Measurements from ENCODE around the gene RAC3. TPM values are rescaled to one million over a fixed set of nuclear protein-coding genes. Genes with fewer than 3 reads are reported as not detected.

The RAC3 gene
- polyA plus RNA-seq, 6 donors from 2014 or later: not detected

GRCh38 chr17:82083009-82083408 lies 51.5 kb downstream of the RAC3 start:
- Mint-ChIP-seq H3K36me3 (no peaks in the 10 kb centered on the region), H3K9me3 (no peaks in the 10 kb centered on the region), H3K4me1 (no peaks in the 10 kb centered on the region), H3K27ac (no peak overlapping the region), H3K4me3 (no peak overlapping the region), H3K27me3 (no peaks in the 10 kb centered on the region)
- DNase-seq (no peak), ATAC-seq (ENCODE audit: low read depth in 2 of 2) (no peak)

Other genes with a start within 250 kb of the RAC3 start
- not detected for gene GCGR, start 227.5 kb upstream of the RAC3 start, polyA plus RNA-seq (ENCODE audit: low read depth in 6 of 6)
- 100 to 1,000 TPM in 1 of 6 donors, 10 to 100 TPM in 5; 66.2 to 114 (median 77.4) TPM for gene MCRIP1, start 198.4 kb upstream of the RAC3 start, polyA plus RNA-seq (ENCODE audit: low read depth in 6 of 6)
- under 1 TPM in 2 of 6 donors, not detected in 4; 0.18 to 0.64 TPM for gene PPP1R27, start 196.6 kb upstream of the RAC3 start, polyA plus RNA-seq (ENCODE audit: low read depth in 6 of 6)
- 100 to 1,000 TPM; 139 to 192 (median 158) TPM for gene P4HB, start 171.1 kb upstream of the RAC3 start, polyA plus RNA-seq (ENCODE audit: low read depth in 6 of 6)
- 100 to 1,000 TPM in 1 of 6 donors, 10 to 100 TPM in 5; 42.9 to 116 (median 78.3) TPM for gene ARHGDIA, start 160.3 kb upstream of the RAC3 start, polyA plus RNA-seq (ENCODE audit: low read depth in 6 of 6)
- gene ALYREF, start 140.1 kb upstream of the RAC3 start, polyA plus RNA-seq (ENCODE audit: low read depth in 6 of 6): 10 to 100 TPM; 25.5 to 53.9 (median 41.7) TPM
- 100 to 1,000 TPM; 208 to 260 (median 218) TPM for gene ANAPC11, start 140.0 kb upstream of the RAC3 start, polyA plus RNA-seq (ENCODE audit: low read depth in 6 of 6)
- gene NPB, start 129.4 kb upstream of the RAC3 start, polyA plus RNA-seq (ENCODE audit: low read depth in 6 of 6): under 1 TPM in 1 of 6 donors, not detected in 5; 0.24 TPM
- gene PCYT2, start 120.3 kb upstream of the RAC3 start, polyA plus RNA-seq (ENCODE audit: low read depth in 6 of 6): 10 to 100 TPM; 19.0 to 28.4 (median 21.2) TPM
- gene SIRT7, start 113.5 kb upstream of the RAC3 start, polyA plus RNA-seq (ENCODE audit: low read depth in 6 of 6): 10 to 100 TPM; 23.6 to 41.3 (median 30.6) TPM
- gene MAFG, start 103.9 kb upstream of the RAC3 start, polyA plus RNA-seq (ENCODE audit: low read depth in 6 of 6): 1 to 10 TPM; 3.4 to 6.7 (median 4.7) TPM
- 1 to 10 TPM; 1.6 to 4.5 (median 2.2) TPM for gene PYCR1, start 94.4 kb upstream of the RAC3 start, polyA plus RNA-seq (ENCODE audit: low read depth in 6 of 6)
- gene MYADML2, start 84.4 kb upstream of the RAC3 start, polyA plus RNA-seq (ENCODE audit: low read depth in 6 of 6): not detected
- gene NOTUM, start 70.5 kb upstream of the RAC3 start, polyA plus RNA-seq (ENCODE audit: low read depth in 6 of 6): not detected
- gene ASPSCR1, start 54.0 kb upstream of the RAC3 start, polyA plus RNA-seq (ENCODE audit: low read depth in 6 of 6): 10 to 100 TPM; 20.2 to 31.0 (median 25.0) TPM
- gene CENPX, start 8.8 kb upstream of the RAC3 start, polyA plus RNA-seq (ENCODE audit: low read depth in 6 of 6): 10 to 100 TPM; 52.6 to 77.6 (median 58.3) TPM
- gene LRRC45, start 8.4 kb upstream of the RAC3 start, polyA plus RNA-seq (ENCODE audit: low read depth in 6 of 6): 1 to 10 TPM; 1.3 to 4.6 (median 2.6) TPM
- gene DCXR, start 6.0 kb downstream of the RAC3 start, polyA plus RNA-seq (ENCODE audit: low read depth in 6 of 6): 100 to 1,000 TPM in 2 of 6 donors, 10 to 100 TPM in 4; 74.0 to 199 (median 98.1) TPM
- gene RFNG, start 20.1 kb downstream of the RAC3 start, polyA plus RNA-seq (ENCODE audit: low read depth in 6 of 6): 1 to 10 TPM; 2.6 to 7.6 (median 4.8) TPM
- gene GPS1, start 20.2 kb downstream of the RAC3 start, polyA plus RNA-seq (ENCODE audit: low read depth in 6 of 6): 100 to 1,000 TPM; 103 to 138 (median 109) TPM
- gene DUS1L, start 34.1 kb downstream of the RAC3 start, polyA plus RNA-seq (ENCODE audit: low read depth in 6 of 6): 10 to 100 TPM; 52.4 to 86.5 (median 68.2) TPM
- under 1 TPM in 5 of 6 donors, not detected in 1; 0.05 to 0.75 (median 0.50) TPM for gene FASN, start 66.6 kb downstream of the RAC3 start, polyA plus RNA-seq (ENCODE audit: low read depth in 6 of 6)
- 10 to 100 TPM; 15.9 to 31.8 (median 26.5) TPM for gene CCDC57, start 181.2 kb downstream of the RAC3 start, polyA plus RNA-seq (ENCODE audit: low read depth in 6 of 6)
- gene SLC16A3, start 197.4 kb downstream of the RAC3 start, polyA plus RNA-seq (ENCODE audit: low read depth in 6 of 6): 1 to 10 TPM; 1.9 to 3.6 (median 1.9) TPM
- gene CSNK1D, start 242.0 kb downstream of the RAC3 start, polyA plus RNA-seq (ENCODE audit: low read depth in 6 of 6): 10 to 100 TPM; 27.7 to 78.6 (median 63.4) TPM

Measured in naive B cell (primary cell).